H1 (cell line): ENCODE measurements around the gene GLG1. TPM values are rescaled to one million over a fixed set of nuclear protein-coding genes. Genes with fewer than 3 reads are reported as not detected.

Experiments
- CTCF ChIA-PET: fragments of 300-600 bp; sonication (Branson Sonifier 250); formaldehyde crosslinking; loops from one replicate; lab custom pipeline; 2021; ENCODE audit not compliant: partially characterized antibody; lab: Charles Lee
- POLR2A ChIA-PET: fragments of 300-600 bp; sonication (Branson Sonifier 250); formaldehyde crosslinking; loops from one replicate; lab custom pipeline; 2021; ENCODE audit warnings: inconsistent platforms; ENCODE audit not compliant: partially characterized antibody; lab: Charles Lee
- DNase-seq, 2 experiments: peaks; one replicate each; pipeline versions ENCODE4 v3.0.0 to v3.0.0-alpha.2; 2010 to 2022; ENCODE audit warnings: low spot score in 2 of 2, low read depth in 1 of 2, mixed read lengths in 1 of 2
- FAIRE-seq: peaks from 2 replicates; lab custom pipeline; 2011; peaks lifted over from hg19 to GRCh38; lab: Jason Lieb, UNC
- H2AFZ ChIP-seq: 2 replicates; pipeline ENCODE4 v1.8.1; 2012; ENCODE audit warnings: low read length, inconsistent platforms
- H2AK5ac ChIP-seq: 2 replicates; pipeline ENCODE4 v1.6.1; 2013; ENCODE audit warnings: low read depth, low read length
- H2BK120ac ChIP-seq: replicated peaks from 2 replicates; pipeline ENCODE3; 2013; ENCODE audit warnings: low read depth, low read length, inconsistent platforms
- H2BK12ac ChIP-seq: 2 replicates; pipeline ENCODE4 v1.6.1; 2013; ENCODE audit warnings: low read depth, low read length
- H2BK15ac ChIP-seq: 2 replicates; pipeline ENCODE4 v1.6.1; 2013; ENCODE audit warnings: low read length
- H2BK20ac ChIP-seq: 2 replicates; pipeline ENCODE4 v1.6.1; 2013; ENCODE audit warnings: low read length
- H2BK5ac ChIP-seq: 2 replicates; pipeline ENCODE4 v1.6.1; 2013; ENCODE audit warnings: low read depth, low read length
- H3K14ac ChIP-seq: 2 replicates; pipeline ENCODE4 v1.6.1; 2013; ENCODE audit warnings: inconsistent platforms; ENCODE audit not compliant: insufficient read length
- H3K18ac ChIP-seq: 2 replicates; pipeline ENCODE4 v1.6.1; 2013; ENCODE audit warnings: low read length; ENCODE audit errors: extremely low read depth
- H3K23ac ChIP-seq: 2 replicates; pipeline ENCODE4 v1.6.1; 2013; ENCODE audit warnings: inconsistent platforms; ENCODE audit not compliant: insufficient read length
- H3K23me2 ChIP-seq: 2 replicates; pipeline ENCODE4 v1.6.1; 2013; ENCODE audit warnings: low read depth, low read length
- H3K27ac ChIP-seq: 2 replicates; pipeline ENCODE4 v1.6.1; 2011; ENCODE audit warnings: low read depth, low read length, inconsistent platforms
- H3K27me3 ChIP-seq, 4 experiments: replicated peaks in 1 of 4; 1 replicate in 1 of 4; 2 replicates in 3 of 4; pipeline versions ENCODE4 v1.6.1 to v1.8.1; 2011 to 2013; ENCODE audit warnings: low read length in 3 of 4, mild to moderate bottlenecking in 3 of 4, inconsistent platforms in 2 of 4, mixed read lengths in 2 of 4, moderate library complexity in 1 of 4; ENCODE audit not compliant: control insufficient read depth in 3 of 4, insufficient read depth in 3 of 4; ENCODE audit errors: extremely low read depth in 1 of 4
- H3K36me3 ChIP-seq, 4 experiments: 2 replicates each; pipeline versions ENCODE4 v1.6.1 to v1.8.1; 2011 to 2013; ENCODE audit warnings: mild to moderate bottlenecking in 4 of 4, low read length in 3 of 4, moderate library complexity in 2 of 4, control low read depth in 1 of 4, inconsistent platforms in 1 of 4; ENCODE audit not compliant: insufficient read depth in 4 of 4, control insufficient read depth in 2 of 4
- H3K4ac ChIP-seq: replicated peaks from 2 replicates; pipeline ENCODE3; 2013; ENCODE audit warnings: low read length, low read depth, mixed read lengths, inconsistent platforms; ENCODE audit not compliant: insufficient read length
- H3K4me1 ChIP-seq, 4 experiments: replicated peaks in 1 of 4; 1 replicate in 1 of 4; 2 replicates in 3 of 4; pipeline versions ENCODE4 v1.6.1 to v1.8.1; 2011 to 2013; ENCODE audit warnings: low read length in 3 of 4, inconsistent platforms in 2 of 4, mixed read lengths in 1 of 4; ENCODE audit not compliant: insufficient read depth in 4 of 4, control insufficient read depth in 3 of 4
- H3K4me2 ChIP-seq, 2 experiments: 2 replicates each; pipeline versions ENCODE4 v1.6.1 to v1.8.1; 2011 to 2013; ENCODE audit warnings: low read depth in 2 of 2, low read length in 2 of 2, control low read depth in 1 of 2, inconsistent platforms in 1 of 2, mild to moderate bottlenecking in 1 of 2; ENCODE audit not compliant: insufficient read depth in 1 of 2
- H3K4me3 ChIP-seq, 4 experiments: fragments of 200-600, 300-600 bp in 1 of 4; sonication (generic), shearing (Covaris generic), sonication (Bioruptor Twin) in 1 of 4; 2 replicates each; pipeline versions ENCODE4 v1.5.1 to v1.8.1; 2011 to 2016; ENCODE audit warnings: low read length in 4 of 4, low read depth in 3 of 4, control low read depth in 2 of 4, inconsistent platforms in 2 of 4, mild to moderate bottlenecking in 2 of 4, mixed read lengths in 1 of 4, moderate library complexity in 1 of 4; ENCODE audit not compliant: insufficient read depth in 2 of 4; ENCODE audit errors: extremely low read depth in 1 of 4
- H3K56ac ChIP-seq: replicated peaks from 2 replicates; pipeline ENCODE3; 2013; ENCODE audit warnings: low read depth, mild to moderate bottlenecking, mixed read lengths, low read length, inconsistent platforms; ENCODE audit not compliant: insufficient read length
- H3K79me1 ChIP-seq: 2 replicates; pipeline ENCODE4 v1.6.1; 2013; ENCODE audit warnings: low read depth, low read length, control low read depth
- H3K79me2 ChIP-seq, 2 experiments: 2 replicates each; pipeline versions ENCODE4 v1.6.1 to v1.8.1; 2012 to 2013; ENCODE audit warnings: low read length in 2 of 2, mild to moderate bottlenecking in 2 of 2, inconsistent platforms in 1 of 2; ENCODE audit not compliant: insufficient read depth in 2 of 2, control insufficient read depth in 1 of 2
- H3K9ac ChIP-seq, 4 experiments: replicated peaks in 1 of 4; 1 replicate in 1 of 4; 2 replicates in 3 of 4; pipeline versions ENCODE4 v1.6.1 to v1.8.1; 2011 to 2013; ENCODE audit warnings: low read depth in 3 of 4, low read length in 3 of 4, control low read depth in 2 of 4, mild to moderate bottlenecking in 2 of 4, moderate library complexity in 2 of 4, inconsistent platforms in 1 of 4; ENCODE audit errors: extremely low read depth in 1 of 4
- H3K9me3 ChIP-seq, 2 experiments: 2 replicates each; pipeline versions ENCODE4 v1.6.1 to v1.8.1; 2012 to 2013; ENCODE audit warnings: mild to moderate bottlenecking in 2 of 2, moderate library complexity in 2 of 2, control low read depth in 1 of 2, inconsistent platforms in 1 of 2, low read depth in 1 of 2, low read length in 1 of 2, mixed read lengths in 1 of 2; ENCODE audit not compliant: insufficient read depth in 2 of 2
- H4K20me1 ChIP-seq, 2 experiments: replicated peaks in 1 of 2; 2 replicates each; pipeline versions ENCODE3 to v1.8.1; 2011 to 2013; ENCODE audit warnings: inconsistent platforms in 2 of 2, low read length in 2 of 2, mild to moderate bottlenecking in 1 of 2; ENCODE audit not compliant: insufficient read depth in 2 of 2, control insufficient read depth in 1 of 2
- H4K5ac ChIP-seq: 2 replicates; pipeline ENCODE4 v1.6.1; 2013; ENCODE audit warnings: low read length, low read depth, mixed read lengths, inconsistent platforms; ENCODE audit not compliant: insufficient read length
- H4K8ac ChIP-seq: 2 replicates; pipeline ENCODE4 v1.8.0; 2013; ENCODE audit warnings: mild to moderate bottlenecking, moderate library complexity, low read length, inconsistent platforms; ENCODE audit not compliant: insufficient read depth; ENCODE audit errors: extremely low read depth
- H4K91ac ChIP-seq: replicated peaks from 2 replicates; pipeline ENCODE3; 2013; ENCODE audit warnings: low read length, mixed read lengths, inconsistent platforms; ENCODE audit not compliant: insufficient read length
- BRCA1 ChIP-seq: IDR thresholded peaks from 2 replicates; pipeline ENCODE4 v1.6.1; 2012; ENCODE audit warnings: low read depth, low read length, improper control_type of control experiment
- CBX8 ChIP-seq: fragments of 300-800, 300-1000 bp; sonication (generic); IDR thresholded peaks from 2 replicates; pipeline ENCODE4 v1.7.1; 2016; ENCODE audit warnings: low read depth, low read length, borderline replicate concordance
- EGR1 ChIP-seq: IDR thresholded peaks from 2 replicates; pipeline ENCODE4 v1.6.1; 2011; ENCODE audit warnings: low read depth, low read length, borderline replicate concordance
- KDM4A ChIP-seq: IDR thresholded peaks from one replicate; pipeline ENCODE4 v1.7.1; 2012; ENCODE audit warnings: low read depth, mild to moderate bottlenecking, moderate library complexity, low read length, inconsistent platforms; ENCODE audit not compliant: severe bottlenecking
- NANOG ChIP-seq: IDR thresholded peaks from 2 replicates; pipeline ENCODE4 v1.6.1; 2011; ENCODE audit warnings: low read length, low read depth, mild to moderate bottlenecking, inconsistent platforms; ENCODE audit not compliant: insufficient read depth, poor library complexity, severe bottlenecking
- RXRA ChIP-seq: IDR thresholded peaks from 2 replicates; pipeline ENCODE4 v1.6.1; 2011; ENCODE audit warnings: low read depth, mild to moderate bottlenecking, low read length, moderate library complexity; ENCODE audit not compliant: insufficient read depth
- YY1 ChIP-seq: IDR thresholded peaks from 2 replicates; pipeline ENCODE4 v1.6.1; 2011; ENCODE audit warnings: low read depth, mild to moderate bottlenecking, low read length
- WGBS, 2 experiments: shearing (Covaris generic) in 1 of 2; methylation state at CpG; one replicate each; pipeline versions ENCODE4 v1.1.6 to v1.1.7; 2013 to 2015; ENCODE audit warnings: low lambda C conversion rate in 2 of 2, mixed read lengths in 2 of 2, inconsistent platforms in 1 of 2, low coverage in 1 of 2, missing lambda C conversion rate in 1 of 2; ENCODE audit not compliant: insufficient replicate concordance in 2 of 2, insufficient coverage in 1 of 2, insufficient read length in 1 of 2; ENCODE audit errors: extremely low coverage in 1 of 2, missing lambda C conversion rate in 1 of 2; 5-methylcytosine and 5-hydroxymethylcytosine counted together
- polyA plus RNA-seq, 7 experiments: library from polyadenylated mRNA; depleted of rRNA in 3 of 7; stranded (reverse) in 5 of 7; unstranded in 2 of 7; fragments of >200 nt in 5 of 7; fragments of 200-250 nt in 2 of 7; gene quantifications; 1 replicate in 5 of 7; 2 replicates in 1 of 7; 4 replicates in 1 of 7; pipeline versions ENCODE4 v1.2.1 to v1.2.3, GENCODE V29; 2011 to 2013; ENCODE audit warnings: missing spikeins in 2 of 7, mixed read lengths in 2 of 7
- total RNA-seq: library from RNA; stranded (reverse); fragmentation: NEBNext Ultra II Directional; extraction: Animal tissue kit (Norgen Biotek cat#: 25700); gene quantifications from 2 replicates; pipeline ENCODE4 v1.2.1, GENCODE V29; 2021

GLG1 gene
- total and polyA plus RNA-seq, 2 of the 8 experiments (the other 6 are each of a cell fraction or from before 2014, with no cell fraction given): 53.4 to 139 TPM

- peaks cover 12 to 95% of the 10 kb centered on the region in 2 experiments for H3K79me2 ChIP-seq
- H3K36me3 ChIP-seq: no peaks in the 10 kb centered on the region
- no peak overlapping the region for H3K23ac ChIP-seq
- DNase-seq (no peak), FAIRE-seq (no peak)
- H4K91ac ChIP-seq: no peak overlapping the region
- H3K79me1 ChIP-seq: peaks cover 6% of the 10 kb centered on the region
- H2BK20ac ChIP-seq: no peak overlapping the region
- peak overlapping the region; percentile 35; the same call in 1 of the 2 replicates for H2BK5ac ChIP-seq
- no peaks in the 10 kb centered on the region for H3K9me3 ChIP-seq
- H4K20me1 ChIP-seq: peaks cover 2 to 8% of the 10 kb centered on the region in 2 experiments
- H3K4me1 ChIP-seq: peaks cover 0 to 2% (median 0%) of the 10 kb centered on the region in 4 experiments; a peak in 1 of 7 replicates
- no peak overlapping the region for H3K27ac ChIP-seq
- CTCF ChIA-PET: interaction anchor here (0.9 kb wide), 1 partner anchor 25 kb away, joined by 3 read pairs; no protein-coding TSS in a partner anchor
- POLR2A ChIA-PET: interaction anchor here (1.7 to 1.8 kb wide), 2 partner anchors 16 to 23 kb away, joined by 4 read pairs; partner anchors contain the start of gene GLG1
- no peak overlapping the region for H3K14ac ChIP-seq
- 87% methylated on average over 9 of the region's 9 CpGs; no CpG with 5 or more reads in 1 of the 2 experiments for WGBS, 2 experiments
- no peak overlapping the region for H3K56ac ChIP-seq
- no peak overlapping the region for H2BK120ac ChIP-seq
- H3K4me2 ChIP-seq: no peak overlapping the region
- H2BK15ac ChIP-seq: no peak overlapping the region
- H2AFZ ChIP-seq: no peak overlapping the region
- H4K5ac ChIP-seq: no peak overlapping the region
- H2BK12ac ChIP-seq: no peak overlapping the region
- TF ChIP-seq CBX8: no peak
- TF ChIP-seq KDM4A: no peak
- no peak for TF ChIP-seq BRCA1
- no peak for TF ChIP-seq NANOG
- no peak for TF ChIP-seq YY1
- TF ChIP-seq EGR1: no peak
- no peak for TF ChIP-seq RXRA
- no peak overlapping the region for H3K18ac ChIP-seq
- H3K27me3 ChIP-seq: no peaks in the 10 kb centered on the region
- H2AK5ac ChIP-seq: no peak overlapping the region
- H3K4me3 ChIP-seq: no peak overlapping the region
- no peaks in the 10 kb centered on the region for H3K23me2 ChIP-seq
- no peak overlapping the region for H3K9ac ChIP-seq
- no peak overlapping the region for H4K8ac ChIP-seq
- no peak overlapping the region for H3K4ac ChIP-seq
These were observed 22.8 kb downstream of the GLG1 start for GRCh38 chr16:74583926-74584666.
